Measurements from ENCODE around the gene VAC14. TPM values are rescaled to one million over a fixed set of nuclear protein-coding genes. Genes with fewer than 3 reads are reported as not detected.

Gene VAC14
- total RNA-seq, 4 donors from 2014 or later, result 39.5 to 65.5 (median 45.4) TPM

GRCh38 chr16:70663524-70664324 is 137.2 kb downstream of the VAC14 start:
- Histone ChIP-seq H3K36me3 (peaks cover 68% of the 10 kb centered on the region), H3K27ac (no peak overlapping the region)

GRCh38 chr16:70662991-70663523 is 137.9 kb downstream of the VAC14 start:
- peak in 1 of 2 donors; percentile 58 for DNase-seq (ENCODE audit: low spot score in 2 of 2)
- Histone ChIP-seq H3K36me3 (peaks cover 62% of the 10 kb centered on the region), H3K27ac (no peak overlapping the region), H3K4me1 (peaks cover 3% of the 10 kb centered on the region), H3K27me3 (no peaks in the 10 kb centered on the region), H3K4me3 (no peak overlapping the region), H3K9me3 (no peaks in the 10 kb centered on the region)
- TF ChIP-seq POLR2A (IDR thresholded peaks at IDR 0.05), result no peak
- TF ChIP-seq POLR2AphosphoS5 (IDR thresholded peaks at IDR 0.05), result no peak
- TF ChIP-seq CTCF (IDR thresholded peaks at IDR 0.05), result no peak
- no peak for TF ChIP-seq EP300 (IDR thresholded peaks at IDR 0.05)
- 92% methylated on average over 10 of the region's 13 CpGs for WGBS

More at GRCh38 chr16:70663524-70664324, 137.2 kb downstream of the VAC14 start:
- Histone ChIP-seq H3K27me3 (no peaks in the 10 kb centered on the region), H3K4me1 (peaks cover 3% of the 10 kb centered on the region), H3K4me3 (no peak overlapping the region), H3K9me3 (no peaks in the 10 kb centered on the region)
- TF ChIP-seq POLR2A (IDR thresholded peaks at IDR 0.05) (no peak), CTCF (IDR thresholded peaks at IDR 0.05) (no peak), POLR2AphosphoS5 (IDR thresholded peaks at IDR 0.05) (no peak), EP300 (IDR thresholded peaks at IDR 0.05) (no peak)
- peak; percentile 64 to 79 for DNase-seq (ENCODE audit: low spot score in 2 of 2)
- WGBS, result 94% methylated on average over 23 of the region's 56 CpGs

GRCh38 chr16:70661918-70662641 is 138.9 kb downstream of the VAC14 start:
- H3K36me3 ChIP-seq, result peaks cover 52% of the 10 kb centered on the region
- H3K27me3 ChIP-seq, result no peaks in the 10 kb centered on the region
- H3K4me3 ChIP-seq, result no peak overlapping the region
- H3K4me1 ChIP-seq, result peaks cover 3% of the 10 kb centered on the region
- H3K27ac ChIP-seq, result no peak overlapping the region
- TF ChIP-seq POLR2A (IDR thresholded peaks at IDR 0.05), result no peak
- 47% methylated on average over 11 of the region's 21 CpGs for WGBS
- no peak for DNase-seq (ENCODE audit: low spot score in 2 of 2)
- H3K9me3 ChIP-seq, result no peaks in the 10 kb centered on the region

- H3K4me1 ChIP-seq, result peaks cover 3% of the 10 kb centered on the region
- no peaks in the 10 kb centered on the region for H3K27me3 ChIP-seq
- TF ChIP-seq POLR2AphosphoS5 (IDR thresholded peaks at IDR 0.05) (no peak), POLR2A (IDR thresholded peaks at IDR 0.05) (no peak), EP300 (IDR thresholded peaks at IDR 0.05) (no peak), CTCF (IDR thresholded peaks at IDR 0.05) (no peak)
- H3K36me3 ChIP-seq, result peaks cover 46% of the 10 kb centered on the region
- DNase-seq (ENCODE audit: low spot score in 2 of 2), result peak in 1 of 2 donors; percentile 80
- no peak overlapping the region for H3K4me3 ChIP-seq
- WGBS, result 76% methylated on average over 17 of the region's 17 CpGs
- no peak overlapping the region for H3K27ac ChIP-seq
- H3K9me3 ChIP-seq, result no peaks in the 10 kb centered on the region
Observed at GRCh38 chr16:70661534-70661917, 139.4 kb downstream of the VAC14 start.

- no peak for TF ChIP-seq POLR2AphosphoS5 (IDR thresholded peaks at IDR 0.05)
- TF ChIP-seq EP300 (IDR thresholded peaks at IDR 0.05), result no peak
- no peak for TF ChIP-seq POLR2A (IDR thresholded peaks at IDR 0.05)
- no peak for TF ChIP-seq CTCF (IDR thresholded peaks at IDR 0.05)
- WGBS, result 49% methylated on average over 6 of the region's 7 CpGs
- Histone ChIP-seq H3K36me3 (peaks cover 44% of the 10 kb centered on the region), H3K27ac (no peak overlapping the region), H3K4me1 (peaks cover 3% of the 10 kb centered on the region), H3K9me3 (no peaks in the 10 kb centered on the region), H3K4me3 (no peak overlapping the region), H3K27me3 (no peaks in the 10 kb centered on the region)
- no peak for DNase-seq (ENCODE audit: low spot score in 2 of 2)
Observed at GRCh38 chr16:70660672-70661350, 140.1 kb downstream of the VAC14 start.

All from suprapubic skin (tissue), 4 donors.